Smooth muscle cell (in vitro differentiated cells): ENCODE data around the gene BCL10. TPM values are rescaled to one million over a fixed set of nuclear protein-coding genes. Genes with fewer than 3 reads are reported as not detected.

ENCODE experiments used
- DNase-seq: peaks from one replicate; lab custom pipeline; 2025; ENCODE audit not compliant: unreplicated experiment; lab: John Stamatoyannopoulos, UW
- H2AFZ ChIP-seq: fragments of 200-600 bp; sonication (generic); 2 replicates; pipeline ENCODE4 v1.6.0; 2016; ENCODE audit warnings: antibody characterized with exemption, low read depth, mild to moderate bottlenecking
- H3F3A ChIP-seq: fragments of 200-600 bp; sonication (generic); 2 replicates; pipeline ENCODE4 v1.6.0; 2017; ENCODE audit warnings: antibody characterized with exemption, low read depth
- H3K27ac ChIP-seq: fragments of 200-600 bp; sonication (generic); 2 replicates; pipeline ENCODE4 v1.5.1; 2016; ENCODE audit warnings: low read depth, mild to moderate bottlenecking
- H3K27me3 ChIP-seq: fragments of 200-600 bp; sonication (generic); 2 replicates; pipeline ENCODE4 v1.6.1; 2016; ENCODE audit warnings: low read depth, mild to moderate bottlenecking
- H3K36me3 ChIP-seq: fragments of 200-600 bp; sonication (generic); 2 replicates; pipeline ENCODE4 v1.5.1; 2016; ENCODE audit warnings: low read depth
- H3K4me1 ChIP-seq: fragments of 200-600 bp; sonication (generic); 2 replicates; pipeline ENCODE4 v1.5.1; 2016; ENCODE audit warnings: low read depth
- H3K4me2 ChIP-seq: fragments of 200-600 bp; sonication (generic); 2 replicates; pipeline ENCODE4 v1.6.0; 2016; ENCODE audit warnings: mild to moderate bottlenecking
- H3K4me3 ChIP-seq: fragments of 200-600 bp; sonication (generic); 2 replicates; pipeline ENCODE4 v1.5.1; 2016; ENCODE audit warnings: mild to moderate bottlenecking
- H3K79me2 ChIP-seq: fragments of 200-600 bp; sonication (generic); 2 replicates; pipeline ENCODE4 v1.6.0; 2016; ENCODE audit warnings: low read depth, mild to moderate bottlenecking
- H3K9ac ChIP-seq: fragments of 200-600 bp; sonication (generic); 2 replicates; pipeline ENCODE4 v1.6.0; 2016; ENCODE audit warnings: low read depth
- H3K9me3 ChIP-seq: fragments of 200-600 bp; sonication (generic); replicated peaks from 2 replicates; pipeline ENCODE4 v1.5.1; 2016; ENCODE audit warnings: low read depth
- H4K20me1 ChIP-seq: fragments of 200-600 bp; sonication (generic); 2 replicates; pipeline ENCODE4 v1.6.0; 2016; ENCODE audit warnings: low read depth
- CTCF ChIP-seq: fragments of 200-600 bp; sonication (generic); IDR thresholded peaks from 2 replicates; pipeline ENCODE4 v1.5.1; 2017; ENCODE audit warnings: borderline replicate concordance, mild to moderate bottlenecking, antibody characterized with exemption; ENCODE audit not compliant: insufficient read depth, poor library complexity, severe bottlenecking
- WGBS: methylation state at CpG from one replicate; pipeline ENCODE4 v1.1.7; 2016; ENCODE audit warnings: low lambda C conversion rate; 5-methylcytosine and 5-hydroxymethylcytosine counted together
- polyA plus RNA-seq: library from polyadenylated mRNA; unstranded; fragments of >200 nt; fragmentation: Nextera tagmentation; extraction: Ambion mirVana; gene quantifications from 2 replicates; pipeline ENCODE4 v1.2.1, GENCODE V29; 2016
- total RNA-seq: library from RNA; depleted of rRNA; stranded (reverse); fragments of >200 nt; gene quantifications from 2 replicates; pipeline ENCODE4 v1.2.3, GENCODE V29; 2014

Gene BCL10
- total and polyA plus RNA-seq, 2 experiments from 2014 or later: 21.4 to 34.3 TPM

GRCh38 chr1:85315789-85316188 lies 39.4 kb upstream of the BCL10 start:
- whole genome bisulfite sequencing: 84% methylated on average over 8 of the region's 8 CpGs
- H3K27ac ChIP-seq: peak overlapping the region; percentile 69
- DNase-seq: no peak

GRCh38 chr1:85314726-85315125 lies 38.3 kb upstream of the BCL10 start:
- Histone ChIP-seq H4K20me1 (no peaks in the 10 kb centered on the region), H3K4me3 (no peak overlapping the region), H3K79me2 (no peaks in the 10 kb centered on the region), H3K9ac (peak overlapping the region; percentile 23), H2AFZ (no peak overlapping the region), H3F3A (no peaks in the 10 kb centered on the region), H3K9me3 (no peaks in the 10 kb centered on the region), H3K36me3 (no peaks in the 10 kb centered on the region), H3K27me3 (no peaks in the 10 kb centered on the region), H3K4me2 (peak overlapping the region; percentile 60), H3K4me1 (peaks cover 5% of the 10 kb centered on the region), H3K27ac (peak overlapping the region; percentile 69)
- no peak for DNase-seq
- TF ChIP-seq CTCF: no peak

More at GRCh38 chr1:85315789-85316188, 39.4 kb upstream of the BCL10 start:
- no peaks in the 10 kb centered on the region for H3K79me2 ChIP-seq
- no peaks in the 10 kb centered on the region for H3K27me3 ChIP-seq
- no peak overlapping the region for H3K4me3 ChIP-seq
- TF ChIP-seq CTCF: no peak
- no peak overlapping the region for H2AFZ ChIP-seq
- no peaks in the 10 kb centered on the region for H3F3A ChIP-seq
- H3K4me2 ChIP-seq: no peak overlapping the region
- H3K36me3 ChIP-seq: no peaks in the 10 kb centered on the region
- peaks cover 5% of the 10 kb centered on the region for H3K4me1 ChIP-seq
- H4K20me1 ChIP-seq: no peaks in the 10 kb centered on the region
- no peak overlapping the region for H3K9ac ChIP-seq
- no peaks in the 10 kb centered on the region for H3K9me3 ChIP-seq

- H3K36me3 ChIP-seq: no peaks in the 10 kb centered on the region
- no peak overlapping the region for H2AFZ ChIP-seq
- peak overlapping the region; percentile 23 for H3K9ac ChIP-seq
- no peak for TF ChIP-seq CTCF
- peak overlapping the region; percentile 69 for H3K27ac ChIP-seq
- H3K4me3 ChIP-seq: no peak overlapping the region
- no peaks in the 10 kb centered on the region for H3K9me3 ChIP-seq
- H4K20me1 ChIP-seq: no peaks in the 10 kb centered on the region
- WGBS: 35% methylated on average over 3 of the region's 3 CpGs
- H3K79me2 ChIP-seq: no peaks in the 10 kb centered on the region
- peak overlapping the region; percentile 60 for H3K4me2 ChIP-seq
- peaks cover 5% of the 10 kb centered on the region for H3K4me1 ChIP-seq
- no peaks in the 10 kb centered on the region for H3K27me3 ChIP-seq
- no peaks in the 10 kb centered on the region for H3F3A ChIP-seq
- no peak for DNase-seq
Measured at GRCh38 chr1:85313888-85314696, 37.7 kb upstream of the BCL10 start.

GRCh38 chr1:85311818-85312217 lies 35.4 kb upstream of the BCL10 start:
- H4K20me1 ChIP-seq: no peaks in the 10 kb centered on the region
- DNase-seq: no peak
- no peaks in the 10 kb centered on the region for H3K9me3 ChIP-seq
- no peaks in the 10 kb centered on the region for H3K36me3 ChIP-seq
- H3K9ac ChIP-seq: no peak overlapping the region
- H3K4me3 ChIP-seq: no peak overlapping the region
- no peak overlapping the region for H2AFZ ChIP-seq
- no peak for TF ChIP-seq CTCF
- H3F3A ChIP-seq: no peaks in the 10 kb centered on the region
- H3K79me2 ChIP-seq: no peaks in the 10 kb centered on the region
- WGBS: 57% methylated on average over 2 of the region's 2 CpGs
- H3K4me1 ChIP-seq: peaks cover 5% of the 10 kb centered on the region
- H3K4me2 ChIP-seq: no peak overlapping the region
- no peaks in the 10 kb centered on the region for H3K27me3 ChIP-seq
- no peak overlapping the region for H3K27ac ChIP-seq
